HG02798 (cell line): ENCODE data around the gene MYL2.

ENCODE experiments used
- ATAC-seq: cut with Tn5 transposase; IDR thresholded peaks from one replicate; pipeline ENCODE4 v1.9.1; 2021; ENCODE audit warnings: mild to moderate bottlenecking; ENCODE audit not compliant: unreplicated experiment, poor library complexity

MYL2 gene

GRCh38 chr12:110903511-110903910 lies 16.9 kb downstream of the MYL2 start:
- no peak for ATAC-seq

DNA sequence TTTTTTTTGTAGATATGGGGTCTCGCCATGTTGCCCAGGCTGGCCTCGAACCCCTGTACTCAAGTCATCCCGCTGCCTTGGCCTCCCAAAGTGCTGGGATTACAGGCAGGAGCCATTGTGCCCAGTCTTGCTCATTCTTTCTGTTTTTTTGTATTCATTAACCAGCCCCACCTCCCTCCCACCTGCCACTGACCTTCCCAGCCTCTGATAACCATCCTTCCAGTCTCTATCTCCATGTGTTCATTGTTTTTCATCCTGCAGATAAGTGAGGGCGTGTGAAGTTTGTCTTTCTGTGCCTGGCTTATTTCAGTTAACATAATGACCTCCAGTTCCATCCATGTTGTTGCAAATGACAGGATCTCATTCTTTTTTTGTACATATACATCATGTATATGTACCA lies 19.0 kb downstream of the MYL2 start:
- ATAC-seq = no peak

GRCh38 chr12:110896559-110896958 lies 23.8 kb downstream of the MYL2 start:
- ATAC-seq = no peak

- ATAC-seq = no peak
Observed at GRCh38 chr12:110893956-110894355, 26.4 kb downstream of the MYL2 start.

- no peak for ATAC-seq
Observed at GRCh38 chr12:110889361-110889760, 31.0 kb downstream of the MYL2 start.

DNA sequence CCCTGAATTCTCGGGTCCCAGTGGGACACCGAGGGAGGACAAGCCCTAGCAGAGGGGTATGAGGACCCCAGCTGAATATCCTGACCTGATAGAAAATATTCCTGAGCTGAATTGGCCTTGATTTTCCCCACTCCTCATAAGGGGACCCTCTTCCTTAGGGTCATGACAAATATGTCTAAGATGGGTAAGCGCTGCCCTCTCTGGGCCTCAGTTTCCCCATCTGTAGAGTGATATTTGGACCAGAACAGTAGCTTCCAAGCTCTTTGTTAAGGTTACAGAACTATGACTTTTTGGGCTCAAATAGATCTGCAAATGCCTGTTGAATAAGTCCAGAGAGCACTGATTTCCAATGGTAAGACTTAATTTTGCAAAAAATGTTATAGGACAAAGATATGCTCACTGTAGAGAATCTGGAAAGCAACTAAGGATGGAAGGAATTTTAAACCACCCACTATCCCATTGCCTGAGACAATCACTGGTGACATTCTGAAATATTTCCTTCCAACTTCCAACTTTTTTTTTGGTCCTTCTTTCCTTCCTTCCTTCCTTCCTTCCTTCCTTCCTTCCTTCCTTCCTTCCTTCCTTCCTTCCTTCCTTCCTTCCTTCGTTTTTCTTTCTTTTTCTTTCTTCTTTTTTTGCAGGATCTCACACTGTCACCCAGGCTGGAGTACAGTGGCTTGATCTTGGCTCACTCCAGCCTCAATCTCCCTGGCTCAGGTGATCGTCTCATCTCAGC lies 32.0 kb downstream of the MYL2 start:
- ATAC-seq = no peak

DNA sequence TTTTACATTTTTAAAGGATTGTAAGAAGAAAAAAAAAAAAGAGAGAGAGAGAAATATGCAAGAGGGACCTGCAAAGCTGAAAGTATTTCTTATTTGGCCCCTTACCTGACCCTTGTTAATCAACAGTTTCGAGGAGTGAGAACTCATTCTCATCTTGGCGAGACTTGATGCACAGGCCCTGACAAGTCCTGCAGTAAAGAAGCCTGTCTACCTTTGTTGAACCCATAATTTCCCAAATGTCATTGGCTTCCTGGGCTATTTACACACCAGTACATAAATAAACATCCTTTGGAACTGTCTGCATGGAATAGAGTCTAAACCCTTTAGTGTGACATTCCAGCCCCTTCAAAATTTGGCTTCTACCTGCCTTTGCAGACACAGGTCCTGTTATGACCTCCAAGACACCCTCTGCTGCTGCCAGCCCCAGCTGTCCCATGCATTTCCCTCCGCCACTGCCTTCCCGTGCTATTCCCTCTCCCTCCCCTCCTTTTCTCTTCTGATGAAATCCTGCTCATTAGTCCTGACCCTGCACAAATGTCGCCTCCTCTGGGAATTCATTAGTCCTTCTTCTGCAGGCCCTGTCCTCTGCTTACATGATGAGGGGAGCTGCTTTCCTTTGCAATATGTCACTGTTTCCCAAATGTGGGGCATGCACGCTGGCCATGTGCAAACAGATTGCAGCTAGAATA lies 35.1 kb downstream of the MYL2 start:
- ATAC-seq = no peak

DNA sequence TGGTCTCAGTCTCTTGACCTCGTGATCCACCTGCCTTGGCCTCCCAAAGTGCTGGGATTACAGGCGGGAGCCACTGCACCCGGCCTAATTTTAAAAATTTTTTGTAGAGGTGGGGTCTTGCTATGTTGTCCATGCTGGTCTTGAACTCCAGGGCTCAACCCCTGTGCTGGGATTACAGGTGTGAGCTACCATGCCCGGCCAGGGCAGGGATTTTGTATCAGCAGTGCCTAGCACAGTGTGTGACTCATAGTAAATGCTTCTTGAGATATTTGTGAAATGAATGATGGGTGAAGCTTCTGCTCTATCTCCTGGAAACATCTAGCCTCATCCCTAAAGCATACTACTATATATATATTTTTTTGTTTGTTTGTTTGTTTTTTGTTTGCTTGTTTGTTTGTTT lies 37.1 kb downstream of the MYL2 start:
- ATAC-seq = no peak

GRCh38 chr12:110880651-110881050 lies 39.7 kb downstream of the MYL2 start:
- ATAC-seq = no peak

DNA sequence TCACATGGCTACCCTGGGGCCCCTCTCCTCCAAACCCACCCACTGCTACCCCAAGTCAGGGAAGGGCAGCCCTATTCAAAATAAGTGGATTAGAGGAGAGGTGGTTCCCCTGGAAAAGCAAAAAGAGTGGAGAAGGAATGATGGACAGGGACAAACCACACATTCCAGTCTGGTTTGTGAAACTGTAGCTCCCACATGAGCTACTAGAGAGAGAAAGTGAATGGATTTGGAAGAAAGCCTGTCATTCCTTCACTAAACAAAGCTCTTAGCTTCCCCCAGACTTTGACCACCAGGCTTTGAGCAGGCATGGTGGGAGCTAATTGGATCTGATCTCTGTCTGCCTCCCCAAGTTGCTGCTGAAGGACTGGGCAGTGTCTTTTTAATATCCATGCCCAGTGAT lies 45.6 kb downstream of the MYL2 start:
- no peak for ATAC-seq

DNA sequence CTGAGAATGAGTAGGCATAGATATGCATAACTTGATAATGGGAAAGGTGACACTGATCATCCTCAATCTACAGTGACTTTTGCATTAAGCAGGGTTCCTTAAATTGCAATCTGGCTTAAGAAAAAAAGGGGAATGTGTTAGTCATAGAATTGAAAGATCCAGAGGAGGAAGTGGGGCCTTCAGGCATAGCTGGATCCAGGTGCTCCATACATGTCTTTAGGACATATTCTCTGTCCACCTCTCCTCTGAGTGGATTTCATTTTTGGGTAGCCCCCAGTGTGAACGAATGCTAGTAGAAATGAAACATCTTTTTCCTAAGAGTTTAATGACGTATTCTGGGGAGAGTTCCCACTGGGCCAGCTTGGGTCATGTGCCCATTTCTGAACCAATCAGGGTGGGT lies 46.0 kb downstream of the MYL2 start:
- no peak for ATAC-seq

GRCh38 chr12:110872100-110872499 lies 48.3 kb downstream of the MYL2 start:
- no peak for ATAC-seq

- ATAC-seq = no peak
Observed at GRCh38 chr12:110869803-110870202, 50.6 kb downstream of the MYL2 start.

DNA sequence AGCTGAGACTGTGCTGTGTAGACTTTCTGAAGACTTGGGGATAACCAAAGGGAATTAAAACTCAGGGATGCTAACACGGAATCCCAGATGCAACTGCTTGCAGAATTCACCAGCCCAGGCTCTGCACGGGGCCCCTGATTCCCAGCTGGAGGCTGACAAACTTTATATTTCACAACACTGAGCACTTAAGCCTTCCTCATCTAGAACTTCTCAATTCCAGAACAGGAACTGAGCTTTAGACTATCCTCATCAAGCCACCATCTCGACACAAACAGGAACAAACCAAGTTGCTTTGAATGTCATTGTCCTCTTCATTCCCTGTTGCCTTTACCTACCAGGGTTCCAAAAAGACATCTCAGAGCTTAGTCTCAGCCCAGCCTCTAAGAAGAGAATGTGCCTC lies 51.4 kb downstream of the MYL2 start:
- no peak for ATAC-seq

DNA sequence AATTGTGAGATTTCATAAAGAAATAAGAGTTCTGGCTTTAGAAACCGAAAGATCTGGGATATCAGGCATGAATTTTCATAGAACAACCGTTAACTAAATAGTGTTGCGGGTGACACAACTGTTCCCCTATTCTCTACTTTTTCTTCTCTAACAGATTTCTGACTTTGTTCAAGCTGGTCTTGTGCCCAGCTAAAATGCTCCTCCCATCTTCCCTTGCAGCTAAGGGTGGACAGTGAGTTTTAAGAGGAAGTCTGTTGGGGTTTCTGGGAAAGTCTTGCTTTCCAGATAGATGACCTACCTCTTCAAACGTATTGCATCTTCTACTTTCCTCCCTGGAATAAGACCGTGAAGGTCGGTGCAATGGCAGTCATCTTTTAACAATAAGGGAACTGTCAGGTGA lies 54.9 kb downstream of the MYL2 start:
- no peak for ATAC-seq

DNA sequence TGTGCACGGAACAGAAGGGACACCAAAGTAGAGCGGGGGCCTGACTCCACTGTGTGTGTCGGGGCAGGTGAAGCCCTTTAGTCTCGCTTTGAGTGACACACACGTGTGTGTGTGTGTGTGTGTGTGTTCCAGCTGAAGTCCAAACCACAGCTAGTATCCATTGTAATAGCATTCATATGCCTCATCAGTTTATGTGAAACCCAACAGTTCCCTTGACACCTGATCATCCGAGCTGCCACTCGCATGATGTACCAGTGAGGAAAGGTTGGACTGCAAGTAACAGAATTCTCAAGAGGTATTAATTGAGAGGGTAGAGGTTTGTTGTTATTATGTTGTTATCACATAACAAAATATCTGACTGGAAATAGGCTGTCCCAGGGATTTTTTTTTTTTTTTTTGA lies 57.2 kb downstream of the MYL2 start:
- ATAC-seq = no peak

DNA sequence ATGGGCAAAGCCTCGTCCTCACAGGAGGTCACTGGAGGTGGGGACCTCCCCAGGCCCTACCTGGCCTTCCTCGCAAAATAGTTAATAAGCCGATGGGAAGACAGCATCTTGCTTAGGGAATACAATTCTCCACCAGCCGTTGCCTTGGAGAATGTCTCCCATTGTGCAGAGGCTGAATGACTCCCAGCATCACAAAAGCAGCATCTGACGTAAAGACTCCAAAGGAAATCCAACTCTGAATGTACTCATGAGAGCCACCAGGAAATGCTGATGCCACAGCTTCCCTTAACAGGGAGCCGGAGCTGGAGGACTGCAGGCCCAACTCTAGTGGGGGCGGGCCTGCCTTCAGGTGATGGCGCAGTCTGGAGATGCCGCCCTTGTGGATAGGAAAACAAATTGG lies 58.0 kb downstream of the MYL2 start:
- no peak for ATAC-seq

DNA sequence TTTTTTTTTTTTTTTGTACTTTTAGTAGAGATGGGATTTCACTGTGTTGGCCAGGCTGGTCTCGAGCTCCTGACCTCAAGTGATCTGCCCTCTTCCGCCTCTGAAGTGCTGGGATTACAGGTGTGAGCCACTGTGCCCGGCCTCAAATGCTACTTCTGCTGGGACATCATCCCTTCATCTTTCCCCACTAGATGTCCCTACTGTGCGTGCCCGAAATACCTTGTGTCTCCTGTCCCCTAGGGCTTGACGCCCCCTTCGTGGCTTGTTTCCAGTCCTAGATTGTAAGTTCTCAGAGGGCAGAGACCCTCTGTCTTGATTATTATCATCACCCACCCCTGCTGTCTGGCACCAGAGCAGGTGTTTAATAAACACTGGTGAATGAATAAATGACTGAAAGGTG lies 58.6 kb downstream of the MYL2 start:
- no peak for ATAC-seq
